ENCODE measurements around the gene CLDN5. TPM values are rescaled to one million over a fixed set of nuclear protein-coding genes. Genes with fewer than 3 reads are reported as not detected.

CLDN5 gene
- total RNA-seq, 1 donor from 2014 or later: 151 TPM

- DNase-seq (ENCODE audit: low spot score): peak; percentile 45
Observed at GRCh38 chr22:19548964-19549363, 24.8 kb upstream of the CLDN5 start.

GRCh38 chr22:19548427-19548826 is 24.2 kb upstream of the CLDN5 start:
- peak; percentile 45 for DNase-seq (ENCODE audit: low spot score)

GRCh38 chr22:19547620-19548019 is 23.4 kb upstream of the CLDN5 start:
- peak; percentile 57 for DNase-seq (ENCODE audit: low spot score)

GRCh38 chr22:19546680-19547079 is 22.5 kb upstream of the CLDN5 start:
- peak; percentile 30 for DNase-seq (ENCODE audit: low spot score)

- DNase-seq (ENCODE audit: low spot score): peak; percentile 39
Observed at GRCh38 chr22:19545935-19546207, 21.7 kb upstream of the CLDN5 start.

- DNase-seq (ENCODE audit: low spot score): no peak
Observed at GRCh38 chr22:19543970-19544708, 19.9 kb upstream of the CLDN5 start.

- no peak for DNase-seq (ENCODE audit: low spot score)
Observed at GRCh38 chr22:19540394-19540793, 16.2 kb upstream of the CLDN5 start.

- no peak for DNase-seq (ENCODE audit: low spot score)
Observed at GRCh38 chr22:19537941-19538488, 13.8 kb upstream of the CLDN5 start.

GRCh38 chr22:19536564-19536963 is 12.4 kb upstream of the CLDN5 start:
- peak; percentile 39 for DNase-seq (ENCODE audit: low spot score)

- DNase-seq (ENCODE audit: low spot score): no peak
Observed at GRCh38 chr22:19535001-19535400, 10.8 kb upstream of the CLDN5 start.

GRCh38 chr22:19533857-19534256 is 9.6 kb upstream of the CLDN5 start:
- DNase-seq (ENCODE audit: low spot score): no peak

GRCh38 chr22:19533049-19533626 is 8.9 kb upstream of the CLDN5 start:
- peak; percentile 59 for DNase-seq (ENCODE audit: low spot score)

GRCh38 chr22:19531327-19531726 is 7.1 kb upstream of the CLDN5 start:
- peak; percentile 41 for DNase-seq (ENCODE audit: low spot score)

- DNase-seq (ENCODE audit: low spot score): peak; percentile 71
Observed at GRCh38 chr22:19530751-19531150, 6.5 kb upstream of the CLDN5 start.

GRCh38 chr22:19529811-19530210 is 5.6 kb upstream of the CLDN5 start:
- no peak for DNase-seq (ENCODE audit: low spot score)

- peak; percentile 59 for DNase-seq (ENCODE audit: low spot score)
Observed at GRCh38 chr22:19527861-19528417, 3.7 kb upstream of the CLDN5 start.

GRCh38 chr22:19527321-19527721 is 3.1 kb upstream of the CLDN5 start:
- DNase-seq (ENCODE audit: low spot score): peak; percentile 84

GRCh38 chr22:19526702-19527111 is 2.5 kb upstream of the CLDN5 start:
- DNase-seq (ENCODE audit: low spot score): peak; percentile 53

GRCh38 chr22:19526076-19526701 is 2.0 kb upstream of the CLDN5 start:
- DNase-seq (ENCODE audit: low spot score): peak; percentile 55

GRCh38 chr22:19525666-19526065 is 1.5 kb upstream of the CLDN5 start:
- DNase-seq (ENCODE audit: low spot score): peak; percentile 39

- peak; percentile 81 for DNase-seq (ENCODE audit: low spot score)
Observed at GRCh38 chr22:19525116-19525660, 978 bp upstream of the CLDN5 start.

All from mesenteric fat pad (tissue), 1 donor.